WERI-Rb-1 (cell line): Measurements from ENCODE around the gene CSNK2B.

ENCODE experiments used
- DNase-seq: peaks from one replicate; pipeline ENCODE4 v3.0.0-alpha.2; 2020
- H3K27ac ChIP-seq: fragments of 250-450 bp; sonication (Bioruptor Pico); 2 replicates; pipeline ENCODE4 v1.5.1; 2020; ENCODE audit warnings: mild to moderate bottlenecking, moderate library complexity
- H3K27me3 ChIP-seq: fragments of 250-450 bp; sonication (Bioruptor Pico); 2 replicates; pipeline ENCODE4 v1.5.1; 2021; ENCODE audit warnings: mild to moderate bottlenecking, low read depth, moderate library complexity; ENCODE audit not compliant: insufficient read depth, severe bottlenecking
- H3K36me3 ChIP-seq: fragments of 250-450 bp; sonication (Bioruptor Pico); 2 replicates; pipeline ENCODE4 v1.5.1; 2020; ENCODE audit warnings: mild to moderate bottlenecking, moderate library complexity
- H3K4me3 ChIP-seq: 2 replicates; pipeline ENCODE4 v1.5.1; 2011; ENCODE audit warnings: low read depth, mild to moderate bottlenecking, control low read depth, low read length
- H3K9me3 ChIP-seq: fragments of 250-450 bp; sonication (Bioruptor Pico); 2 replicates; pipeline ENCODE4 v1.5.1; 2021; ENCODE audit warnings: mild to moderate bottlenecking, moderate library complexity; ENCODE audit not compliant: severe bottlenecking
- TF ChIP-seq, protein P1 (sequence below): IDR thresholded peaks from 2 replicates; pipeline ENCODE4 v1.5.1; 2011; ENCODE audit warnings: low read depth, mild to moderate bottlenecking, control low read depth, inconsistent platforms, low read length

Gene CSNK2B

DNA sequence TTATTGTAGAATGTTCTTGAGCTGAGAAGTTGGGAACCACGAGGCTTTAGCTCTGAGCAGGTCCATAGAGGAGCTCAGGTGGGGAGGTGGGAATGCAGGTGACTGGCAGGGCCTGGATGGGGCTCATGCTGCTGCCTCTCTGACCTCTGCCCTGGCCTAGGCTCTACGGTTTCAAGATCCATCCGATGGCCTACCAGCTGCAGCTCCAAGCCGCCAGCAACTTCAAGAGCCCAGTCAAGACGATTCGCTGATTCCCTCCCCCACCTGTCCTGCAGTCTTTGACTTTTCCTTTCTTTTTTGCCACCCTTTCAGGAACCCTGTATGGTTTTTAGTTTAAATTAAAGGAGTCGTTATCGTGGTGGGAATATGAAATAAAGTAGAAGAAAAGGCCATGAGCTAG, 3.8 kb downstream of the CSNK2B start, which contains the start of gene LY6G5B:
LY6G5B (plus strand) TSS at position 301 of the 400 bp plus-strand sequence. CDS start 975 bp downstream, outside the sequence.
- TF ChIP-seq, protein P1, sequence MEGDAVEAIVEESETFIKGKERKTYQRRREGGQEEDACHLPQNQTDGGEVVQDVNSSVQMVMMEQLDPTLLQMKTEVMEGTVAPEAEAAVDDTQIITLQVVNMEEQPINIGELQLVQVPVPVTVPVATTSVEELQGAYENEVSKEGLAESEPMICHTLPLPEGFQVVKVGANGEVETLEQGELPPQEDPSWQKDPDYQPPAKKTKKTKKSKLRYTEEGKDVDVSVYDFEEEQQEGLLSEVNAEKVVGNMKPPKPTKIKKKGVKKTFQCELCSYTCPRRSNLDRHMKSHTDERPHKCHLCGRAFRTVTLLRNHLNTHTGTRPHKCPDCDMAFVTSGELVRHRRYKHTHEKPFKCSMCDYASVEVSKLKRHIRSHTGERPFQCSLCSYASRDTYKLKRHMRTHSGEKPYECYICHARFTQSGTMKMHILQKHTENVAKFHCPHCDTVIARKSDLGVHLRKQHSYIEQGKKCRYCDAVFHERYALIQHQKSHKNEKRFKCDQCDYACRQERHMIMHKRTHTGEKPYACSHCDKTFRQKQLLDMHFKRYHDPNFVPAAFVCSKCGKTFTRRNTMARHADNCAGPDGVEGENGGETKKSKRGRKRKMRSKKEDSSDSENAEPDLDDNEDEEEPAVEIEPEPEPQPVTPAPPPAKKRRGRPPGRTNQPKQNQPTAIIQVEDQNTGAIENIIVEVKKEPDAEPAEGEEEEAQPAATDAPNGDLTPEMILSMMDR: no peak
- Histone ChIP-seq H3K36me3 (peaks cover 77% of the 10 kb centered on the region), H3K4me3 (no peak within 1 kb of the TSS), H3K9me3 (no peaks in the 10 kb centered on the region), H3K27ac (no peak within 1 kb of the TSS), H3K27me3 (no peaks in the 10 kb centered on the region)
- no peak for DNase-seq

DNA sequence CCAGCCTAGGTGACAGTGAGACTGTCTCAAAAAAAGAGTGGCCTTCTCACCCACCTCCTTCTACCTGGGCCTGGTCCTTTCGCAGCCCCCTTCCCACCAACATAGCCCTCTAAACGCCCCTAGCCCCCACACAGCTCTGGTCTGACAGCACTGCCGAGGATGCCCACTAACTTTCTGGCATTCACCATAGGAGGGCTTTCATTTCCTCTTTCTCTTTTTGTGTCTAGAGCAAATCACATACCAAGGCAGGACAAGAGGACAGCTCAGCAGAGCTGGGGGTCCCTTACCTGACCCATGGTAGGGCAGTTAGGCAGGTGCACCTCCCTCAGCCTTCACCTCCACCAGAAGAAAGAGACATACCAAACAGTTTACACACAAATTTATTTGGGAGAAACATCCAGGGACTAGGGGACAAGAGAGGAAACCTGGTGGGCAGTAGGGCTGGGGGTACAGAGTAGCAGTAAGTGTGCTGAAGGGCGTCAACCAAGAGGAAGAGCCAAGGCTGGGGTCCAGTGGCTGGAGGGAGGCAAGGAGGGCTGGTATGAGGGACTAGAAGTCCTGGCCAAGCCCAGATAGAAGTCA, 10.5 kb downstream of the CSNK2B start:
- H3K36me3 ChIP-seq: peaks cover 25% of the 10 kb centered on the region

DNA sequence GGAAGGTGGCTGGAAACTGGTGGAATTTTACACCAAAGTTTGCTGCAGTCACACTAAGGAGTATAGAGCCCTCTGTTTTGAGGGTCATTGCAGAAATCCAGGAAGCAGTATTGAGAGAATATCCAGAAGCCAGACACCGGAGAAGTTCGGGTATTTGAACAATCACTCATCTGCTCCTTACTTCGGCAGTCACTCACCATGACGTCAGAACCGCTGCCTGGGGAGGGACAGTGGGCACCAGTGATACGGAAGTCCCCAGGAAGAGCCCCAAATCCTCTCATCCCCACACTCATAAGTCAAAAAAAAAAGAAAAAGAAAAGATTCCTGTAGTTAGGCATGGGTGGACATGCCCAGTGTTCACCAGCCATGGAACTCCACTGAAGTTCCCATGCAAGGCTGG, 11.0 kb downstream of the CSNK2B start:
- Histone ChIP-seq H3K27ac (no peak overlapping the region), H3K27me3 (no peaks in the 10 kb centered on the region), H3K36me3 (peaks cover 20% of the 10 kb centered on the region), H3K9me3 (no peaks in the 10 kb centered on the region), H3K4me3 (no peak overlapping the region)
- DNase-seq: no peak
- TF ChIP-seq, protein P1: no peak

More for the DNA sequence above, 10.5 kb downstream of the CSNK2B start:
- TF ChIP-seq, protein P1: no peak
- Histone ChIP-seq H3K27me3 (no peaks in the 10 kb centered on the region), H3K9me3 (no peaks in the 10 kb centered on the region), H3K4me3 (no peak overlapping the region), H3K27ac (no peak overlapping the region)
- no peak for DNase-seq

DNA sequence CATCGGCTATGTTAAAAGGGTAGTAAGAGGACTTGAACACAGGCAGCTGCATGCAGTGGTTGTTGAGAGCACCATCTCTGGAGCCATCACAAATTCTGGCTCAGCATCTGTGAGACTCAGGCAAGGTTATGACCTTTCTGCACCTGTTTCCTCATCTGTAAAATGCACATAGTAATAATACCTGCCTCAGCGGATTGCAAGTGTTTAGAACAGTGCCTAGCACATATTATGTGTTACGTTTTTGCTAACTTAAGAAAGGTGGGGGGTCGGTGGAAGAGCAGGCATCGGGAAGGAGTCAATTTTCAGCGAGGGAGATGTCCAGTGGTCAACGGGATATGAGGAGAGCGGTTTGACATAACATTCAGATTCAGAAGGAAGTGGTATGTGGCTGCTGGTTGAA, 12.1 kb downstream of the CSNK2B start:
- Histone ChIP-seq H3K36me3 (peaks cover 10% of the 10 kb centered on the region), H3K27ac (no peak overlapping the region), H3K4me3 (no peak overlapping the region), H3K27me3 (no peaks in the 10 kb centered on the region), H3K9me3 (no peaks in the 10 kb centered on the region)
- no peak for DNase-seq
- TF ChIP-seq, protein P1: no peak

DNA sequence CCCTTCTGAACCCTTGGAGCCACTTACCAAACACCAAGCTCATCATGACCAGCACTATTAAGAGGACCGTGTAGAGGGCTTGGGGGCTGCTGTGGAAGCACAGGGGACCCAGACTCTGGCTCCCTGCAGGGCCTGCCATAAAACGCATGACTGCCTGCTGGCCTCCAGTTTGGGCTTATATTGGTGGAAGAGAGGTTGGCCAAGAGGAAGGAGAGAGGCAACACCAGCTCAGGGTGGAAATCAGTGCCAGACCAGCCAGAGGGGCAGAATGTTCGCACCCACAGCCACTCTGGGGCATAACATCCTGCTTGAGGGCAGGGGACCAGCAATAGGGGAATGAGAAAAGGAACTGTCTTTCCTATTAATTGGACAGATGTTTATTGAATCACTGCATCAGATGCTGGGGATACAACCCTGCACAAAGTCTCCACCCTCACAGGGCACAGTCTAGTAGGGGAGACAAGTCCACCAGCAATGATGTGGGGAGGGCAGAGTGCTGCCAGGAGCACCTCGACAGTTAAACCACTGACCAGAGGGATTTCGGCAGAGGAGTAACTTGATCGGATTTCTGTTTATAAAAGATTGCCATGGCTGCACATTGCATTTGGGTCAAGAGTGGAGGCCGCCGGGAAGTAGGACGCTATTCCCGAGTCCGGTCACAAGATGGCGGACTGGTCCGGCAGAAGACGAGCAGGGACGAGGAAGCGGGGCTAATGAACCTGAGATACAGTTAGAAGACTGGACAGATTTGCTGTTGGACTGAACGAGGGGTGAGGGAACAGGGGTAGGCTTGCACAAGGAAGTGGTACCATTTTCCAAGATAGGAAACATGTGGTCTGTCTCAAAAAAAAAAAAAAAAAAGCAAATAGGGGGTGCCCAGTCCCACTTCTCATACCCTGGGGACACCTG, 14.6 kb downstream of the CSNK2B start, which contains the start of gene LY6G5C:
LY6G5C (minus strand) TSS at position 842 of the 909 bp plus-strand sequence; CDS start at position 148, 694 bp downstream.
- TF ChIP-seq, protein P1: peak; percentile 90
- H3K36me3 ChIP-seq: peaks cover 8% of the 10 kb centered on the region
- H3K27ac ChIP-seq: peak within 1 kb of the TSS; percentile 21; the same call in 1 of the 2 replicates

More for the DNA sequence above, 14.6 kb downstream of the CSNK2B start, which contains the start of gene LY6G5C:
- peak; percentile 89 for DNase-seq
- Histone ChIP-seq H3K9me3 (no peaks in the 10 kb centered on the region), H3K27me3 (no peaks in the 10 kb centered on the region), H3K4me3 (no peak within 1 kb of the TSS)
